EH (cell line): ENCODE data around the gene TSC22D2.
"Not testable (repeated sequence)": the region's sequence is repeated elsewhere in the genome, so short reads cannot be mapped to it uniquely, and the experiment has no call there.

Experiments used
- DNase-seq: peaks from one replicate; pipeline ENCODE4 v3.0.0-alpha.2; 2015; ENCODE audit warnings: low read depth

TSC22D2 gene

DNA sequence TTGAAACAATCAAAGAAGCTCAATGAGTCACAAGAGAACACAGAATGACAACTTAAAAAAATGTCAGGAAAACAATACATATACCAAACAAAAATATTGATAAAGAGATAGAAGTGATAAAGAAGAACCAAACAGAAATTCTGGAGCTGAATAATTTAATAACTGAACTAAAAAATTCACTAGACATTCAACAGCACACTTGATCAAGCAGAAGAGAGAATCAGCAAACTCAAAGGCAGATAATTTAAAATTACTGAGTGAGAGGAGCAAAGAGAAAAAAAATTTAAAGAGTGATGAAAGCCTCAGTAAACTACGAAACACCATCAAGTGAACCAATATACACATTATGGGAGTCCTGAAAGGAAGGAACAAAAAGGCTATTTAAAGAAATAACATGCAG, 76.3 kb downstream of the TSC22D2 start:
- DNase-seq, result no peak

DNA sequence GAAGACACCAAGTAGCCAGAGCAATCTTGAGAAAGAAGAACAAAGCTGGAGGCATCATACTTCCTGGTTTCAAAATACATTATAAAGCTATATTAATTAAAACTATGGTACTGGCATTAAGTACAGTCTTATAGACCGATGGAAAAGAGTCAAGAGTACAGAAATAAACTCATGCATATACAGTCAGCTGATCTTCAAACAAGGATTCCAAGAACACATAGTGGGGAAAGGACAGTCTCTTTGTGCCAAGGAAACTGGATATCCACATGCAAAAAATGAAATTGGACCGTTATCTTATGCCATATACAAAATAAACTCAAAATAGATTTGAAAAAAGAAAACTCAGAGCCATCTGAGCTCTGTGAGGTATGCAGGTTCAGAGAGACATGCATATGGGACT, 80.8 kb downstream of the TSC22D2 start:
- no peak for DNase-seq

DNA sequence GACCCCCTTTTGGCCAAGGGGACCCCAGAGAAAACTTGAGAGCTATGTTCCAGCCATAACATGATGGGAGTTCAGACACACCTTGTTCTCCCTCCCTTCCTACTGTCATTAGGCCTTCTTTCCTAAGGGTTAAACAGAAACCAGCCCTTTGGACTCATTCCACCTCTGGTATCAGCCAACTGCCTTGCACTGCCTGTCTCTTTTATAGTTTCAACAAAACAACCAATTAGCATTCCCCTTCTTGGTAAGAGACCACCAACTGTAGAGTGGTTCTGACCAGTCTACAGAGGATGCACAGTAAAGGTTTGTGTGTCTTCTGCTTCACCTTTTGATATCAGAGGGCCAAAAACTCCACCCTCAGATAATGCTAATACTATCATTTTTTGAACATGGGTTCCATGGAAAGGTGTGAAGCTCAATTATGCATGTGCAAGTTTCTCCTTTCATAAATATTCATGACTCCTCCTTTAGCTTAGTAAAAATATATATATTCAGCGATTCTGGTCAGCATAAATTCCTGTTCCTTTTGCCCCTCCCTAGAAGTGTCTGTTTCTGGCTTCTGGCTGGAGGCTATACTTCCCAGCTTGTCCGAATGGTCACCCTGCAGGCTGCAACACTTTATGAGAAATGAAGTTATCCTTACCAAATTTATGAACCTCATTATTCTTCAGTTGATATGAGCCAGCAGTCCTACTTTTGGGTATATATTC, 82.3 kb downstream of the TSC22D2 start:
- no peak for DNase-seq

DNA sequence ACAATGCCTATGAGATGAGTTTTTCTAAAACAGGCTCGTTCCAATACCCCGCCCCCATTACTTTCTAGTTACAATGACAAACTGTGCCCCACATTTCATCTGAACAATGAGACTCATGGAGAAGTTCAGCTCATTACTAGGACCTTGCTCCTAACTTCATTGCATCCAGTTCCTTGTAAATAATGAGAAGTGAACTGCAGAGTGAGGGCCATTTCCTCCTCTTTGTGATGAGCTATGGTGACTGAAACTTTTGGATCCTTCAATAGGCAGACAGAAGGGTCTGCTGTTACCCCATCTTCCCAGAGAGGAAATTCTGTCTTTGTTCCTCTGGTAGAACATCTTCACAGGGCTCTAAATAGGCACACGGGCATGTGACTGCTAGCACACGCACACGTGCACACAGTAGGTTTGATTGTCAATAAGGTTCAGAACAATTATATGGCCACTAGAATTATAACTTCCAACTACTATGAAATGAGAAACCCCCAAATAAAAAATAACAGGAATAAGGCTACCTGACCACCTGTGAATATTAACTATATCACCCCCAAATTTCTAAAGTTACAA, 86.4 kb downstream of the TSC22D2 start:
- no peak for DNase-seq

DNA sequence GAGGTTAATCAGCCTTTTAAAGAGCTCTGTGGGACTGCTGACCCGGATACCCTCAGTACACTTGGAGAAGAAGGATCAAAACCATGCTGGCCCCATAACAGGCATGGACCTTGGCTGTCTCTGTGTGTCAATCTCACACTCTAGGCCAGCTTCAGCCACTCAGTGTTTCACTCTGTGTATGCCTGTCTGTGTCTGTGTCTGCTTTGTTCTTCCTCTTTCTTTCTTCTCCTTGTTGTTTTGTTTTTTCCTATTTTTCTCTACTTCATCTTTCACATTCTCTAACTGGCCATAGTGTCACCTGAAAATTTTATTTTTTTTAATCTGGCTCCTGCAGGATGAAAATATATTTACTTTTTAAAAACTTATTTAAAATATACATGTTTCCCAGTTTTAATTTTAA, 87.1 kb downstream of the TSC22D2 start:
- peak; percentile 10 for DNase-seq

DNA sequence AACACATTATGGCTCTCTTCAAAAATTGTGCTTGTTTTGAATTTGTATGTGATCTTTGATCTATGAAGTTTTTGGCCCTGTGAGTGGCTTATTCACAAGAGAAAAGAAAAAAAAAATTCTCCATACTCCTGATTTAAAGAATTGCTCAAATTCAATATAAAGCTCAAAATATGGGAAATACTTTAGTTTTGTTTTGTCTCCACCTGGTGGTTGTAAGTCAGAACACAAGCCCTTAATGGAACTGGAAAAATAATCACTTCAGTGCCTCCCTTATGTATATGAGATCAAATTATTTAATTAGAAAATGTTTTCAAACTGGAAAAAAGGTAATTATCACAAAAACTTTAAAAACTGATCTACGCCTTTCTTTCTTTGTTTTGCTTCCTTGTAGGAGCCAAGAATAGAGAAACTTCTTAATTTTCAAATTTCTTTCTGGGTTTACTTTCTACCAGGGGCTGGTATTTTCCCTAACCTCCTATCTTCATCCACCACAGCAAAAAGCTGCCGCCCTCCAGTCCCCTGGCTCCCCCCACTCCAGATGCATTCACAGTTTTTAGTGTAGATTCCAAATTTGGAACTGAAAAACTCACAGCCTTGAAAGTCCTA, 87.6 kb downstream of the TSC22D2 start:
- peak; percentile 63 for DNase-seq

DNA sequence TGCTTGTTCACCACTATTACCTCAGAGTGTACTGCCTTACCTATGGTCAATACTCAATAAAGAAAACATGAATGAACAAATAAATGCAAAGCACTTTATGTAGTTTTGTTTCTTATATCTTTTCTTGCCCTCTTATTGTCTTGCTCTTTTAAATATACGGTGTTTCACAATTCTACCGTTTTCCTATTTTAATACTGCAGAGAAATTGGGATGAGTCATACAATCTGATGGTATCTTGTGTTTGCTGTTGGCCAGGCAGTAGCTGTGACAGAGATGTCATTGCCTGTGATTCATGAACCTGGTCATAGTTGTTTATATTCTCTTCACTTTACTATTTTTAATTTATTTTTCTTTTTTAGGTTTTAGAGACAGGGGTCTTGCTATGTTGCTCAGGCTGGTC, 89.9 kb downstream of the TSC22D2 start:
- peak; percentile 84 for DNase-seq

DNA sequence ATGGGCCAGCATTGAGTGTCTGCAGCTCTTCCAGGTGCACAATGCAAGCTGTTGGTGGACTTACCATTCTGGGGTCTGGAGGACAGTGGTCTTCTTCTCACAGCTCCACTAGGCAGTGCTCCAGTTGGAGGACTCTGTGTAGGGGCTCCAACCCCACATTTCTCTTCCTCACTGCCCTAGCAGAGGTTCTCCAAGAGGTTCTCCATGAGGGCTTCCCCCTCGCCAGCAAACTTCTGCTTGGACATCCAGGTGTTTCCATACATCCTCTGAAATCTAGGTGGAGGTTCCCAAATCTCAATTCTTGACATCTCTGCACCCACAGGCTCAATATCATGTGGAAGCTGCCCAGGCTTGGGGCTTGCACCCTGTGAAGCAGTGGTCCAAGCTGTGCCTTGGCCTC, 92.9 kb downstream of the TSC22D2 start:
- DNase-seq, result not testable (repeated sequence)

DNA sequence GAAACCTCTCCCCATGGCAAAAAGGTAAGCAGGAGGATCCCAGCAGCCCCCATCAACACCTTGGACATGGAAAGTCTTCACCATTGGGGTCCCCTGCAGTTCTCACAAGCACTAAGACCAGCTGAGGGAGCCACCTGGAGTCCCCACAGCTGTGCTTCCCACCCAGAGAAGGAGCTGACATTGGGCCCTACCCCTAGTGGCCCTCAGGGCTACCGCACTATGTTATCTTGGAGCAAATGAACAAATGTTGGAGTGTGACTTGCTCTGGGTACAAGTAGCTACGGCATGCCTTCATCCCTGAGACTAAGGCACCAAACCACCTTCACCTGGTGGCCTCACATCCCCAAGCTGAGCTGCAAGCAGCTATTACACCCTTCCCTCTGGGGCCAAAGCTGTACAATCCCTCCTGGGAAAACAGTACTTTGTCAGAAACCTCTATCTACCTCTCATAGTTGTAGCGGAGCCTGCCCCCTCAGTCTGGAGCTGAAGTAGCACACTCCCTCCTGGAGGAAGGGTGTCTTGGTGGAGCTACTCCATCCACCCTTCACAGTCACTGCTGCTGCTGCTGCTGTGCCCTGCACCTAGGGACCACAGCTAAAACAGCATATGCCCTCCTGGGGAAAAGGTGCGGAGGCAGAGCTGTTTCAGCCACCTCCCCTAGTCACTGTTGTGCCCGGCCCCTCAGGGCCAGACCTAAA, 95.5 kb downstream of the TSC22D2 start:
- no peak for DNase-seq

DNA sequence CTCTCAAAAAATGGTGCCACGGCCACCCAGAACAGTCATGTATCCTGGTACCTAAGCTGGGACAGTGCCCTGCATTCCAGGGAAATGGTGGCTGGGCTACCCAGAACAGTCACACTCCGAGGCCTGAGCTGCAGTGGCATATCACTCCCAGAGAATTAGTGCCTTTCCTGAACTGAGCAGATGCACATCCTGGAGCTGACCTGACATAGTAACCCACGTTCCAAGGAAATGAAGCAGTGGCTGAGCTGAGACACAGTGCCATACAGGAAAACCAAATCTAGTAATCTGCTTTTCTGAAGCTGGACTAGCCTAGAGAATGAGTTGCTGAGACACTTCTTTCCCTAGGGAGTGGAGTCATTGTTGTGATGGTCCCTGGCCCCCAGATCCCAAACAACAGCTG, 96.4 kb downstream of the TSC22D2 start:
- DNase-seq, result no peak

DNA sequence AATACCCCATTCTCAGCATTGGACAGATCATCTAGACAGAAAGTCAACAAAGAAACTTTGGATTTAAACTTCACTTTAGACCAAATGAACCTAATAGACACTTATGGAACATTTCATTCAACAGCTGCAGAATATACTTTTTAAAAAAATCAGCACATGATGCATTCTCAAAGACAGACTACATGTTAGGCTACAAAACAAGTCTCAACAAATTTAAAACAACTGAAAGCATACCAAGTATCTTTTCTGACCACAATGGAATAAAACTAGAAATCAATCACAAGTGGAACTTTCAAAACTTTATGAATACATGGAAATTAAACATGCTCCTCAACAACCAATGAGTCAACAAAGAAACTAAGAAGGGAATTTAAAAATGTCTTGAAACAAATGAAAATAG, 100.3 kb downstream of the TSC22D2 start:
- no peak for DNase-seq

DNA sequence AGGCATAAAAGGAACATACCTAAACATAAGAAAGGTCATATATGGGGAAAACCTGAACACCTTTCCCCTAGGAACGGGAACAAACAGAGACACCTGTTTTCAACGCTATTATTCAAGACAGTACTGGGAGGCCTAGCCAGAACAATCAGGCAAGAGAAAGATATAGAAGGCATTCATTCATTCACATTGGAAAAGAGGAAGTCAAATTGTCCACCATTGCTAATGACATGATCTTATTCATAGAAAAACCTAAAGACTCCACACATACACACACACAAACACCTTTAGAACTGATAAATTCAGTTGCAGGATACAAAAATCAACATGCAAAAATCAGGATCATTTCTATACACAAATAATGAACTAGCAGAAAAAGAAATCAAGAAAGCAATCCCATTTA, 101.7 kb downstream of the TSC22D2 start:
- DNase-seq, result no peak

DNA sequence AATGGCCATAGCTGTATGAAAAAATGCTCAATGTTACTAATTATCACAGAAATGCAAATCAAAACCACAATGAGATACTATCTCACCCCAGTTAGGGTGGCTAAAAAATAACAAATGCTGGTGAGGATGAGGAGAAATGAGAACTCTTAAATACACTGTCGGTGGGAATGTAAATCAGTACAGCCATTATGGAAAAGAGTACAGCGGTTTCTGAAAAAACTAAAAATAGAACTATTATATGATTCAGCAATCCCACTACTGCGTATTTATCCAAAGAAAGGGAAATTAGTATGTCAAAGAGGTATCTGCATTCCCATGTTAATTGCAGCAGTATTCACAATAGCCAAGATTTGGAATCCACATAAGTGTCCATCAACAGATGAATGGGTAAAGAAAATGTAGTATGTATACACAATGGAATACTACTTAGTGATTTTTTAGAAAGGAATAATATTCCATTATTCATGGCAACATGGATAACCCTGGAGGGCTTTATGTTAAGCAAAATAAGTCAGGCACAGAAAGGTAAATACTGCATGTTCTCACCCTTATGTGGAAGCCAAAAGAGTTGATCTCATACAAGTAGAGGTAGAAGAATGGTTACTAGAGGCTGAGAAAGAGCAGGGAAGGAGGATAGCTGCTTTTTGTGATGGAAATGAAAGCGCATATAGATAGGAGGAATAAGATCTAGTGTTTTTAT, 103.2 kb downstream of the TSC22D2 start:
- DNase-seq, result peak; percentile 56

DNA sequence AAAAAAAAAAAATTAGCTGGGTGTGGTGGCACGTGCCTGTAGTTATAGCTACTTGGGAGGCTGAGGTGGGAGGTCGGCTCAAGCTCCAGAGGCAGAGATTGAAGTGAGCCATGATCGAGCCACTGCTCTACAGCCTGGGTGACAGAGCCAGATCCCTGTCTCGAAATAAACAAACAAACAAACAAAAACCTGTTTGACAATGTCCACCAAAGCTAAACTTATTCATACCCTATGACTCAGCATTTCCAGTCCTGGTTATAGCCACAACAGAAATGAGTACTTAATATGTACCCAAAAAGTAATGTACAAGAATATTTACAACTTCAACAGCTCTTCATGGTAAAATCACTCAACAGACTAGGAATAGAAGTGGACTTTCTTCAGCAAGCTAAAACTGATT, 107.1 kb downstream of the TSC22D2 start:
- DNase-seq, result peak; percentile 9
